Kidney epithelial cell (primary cell): ENCODE measurements around the gene OR5K4. TPM values are rescaled to one million over a fixed set of nuclear protein-coding genes. Genes with fewer than 3 reads are reported as not detected.
"Not testable (repeated sequence)": the region's sequence is repeated elsewhere in the genome, so short reads cannot be mapped to it uniquely, and the experiment has no call there.

Experiments
- DNase-seq: peaks from one replicate; pipeline ENCODE4 v3.0.0-alpha.2; 2010; ENCODE audit warnings: low read depth
- H3K27me3 ChIP-seq: 2 replicates; pipeline ENCODE4 v1.6.0; 2011; ENCODE audit warnings: low read length; ENCODE audit not compliant: control insufficient read depth, insufficient read depth
- H3K36me3 ChIP-seq: 2 replicates; pipeline ENCODE4 v1.5.1; 2011; ENCODE audit warnings: low read length; ENCODE audit not compliant: control insufficient read depth, insufficient read depth
- H3K4me3 ChIP-seq: 2 replicates; pipeline ENCODE4 v1.5.1; 2011; ENCODE audit warnings: low read depth, mild to moderate bottlenecking, control low read depth, low read length
- CTCF ChIP-seq: IDR thresholded peaks from 2 replicates; pipeline ENCODE4 v1.5.1; 2011; ENCODE audit warnings: mild to moderate bottlenecking, moderate library complexity, low read length, control low read depth, inconsistent platforms; ENCODE audit not compliant: insufficient read depth, poor library complexity, severe bottlenecking
- total RNA-seq: library from RNA; depleted of rRNA; stranded (reverse); fragments of >200 nt; gene quantifications from 2 replicates; pipeline ENCODE4 v1.2.3, GENCODE V29; 2015

The OR5K4 gene
- total RNA-seq, 1 donor from 2014 or later, result not detected

GRCh38 chr3:98371853-98372252 lies 18.2 kb downstream of the OR5K4 start:
- H3K4me3 ChIP-seq, result no peak overlapping the region
- no peak for TF ChIP-seq CTCF
- no peak for DNase-seq
- no peaks in the 10 kb centered on the region for H3K27me3 ChIP-seq
- no peaks in the 10 kb centered on the region for H3K36me3 ChIP-seq

- no peak for TF ChIP-seq CTCF
- DNase-seq, result no peak
- Histone ChIP-seq H3K36me3 (no peaks in the 10 kb centered on the region), H3K4me3 (no peak overlapping the region), H3K27me3 (no peaks in the 10 kb centered on the region)
Observed at GRCh38 chr3:98372445-98372844, 18.8 kb downstream of the OR5K4 start.

- no peak for TF ChIP-seq CTCF
- H3K36me3 ChIP-seq, result no peaks in the 10 kb centered on the region
- H3K4me3 ChIP-seq, result no peak overlapping the region
- H3K27me3 ChIP-seq, result no peaks in the 10 kb centered on the region
- no peak for DNase-seq
Observed at GRCh38 chr3:98376631-98377030, 23.0 kb downstream of the OR5K4 start.

- no peaks in the 10 kb centered on the region for H3K27me3 ChIP-seq
- no peak overlapping the region for H3K4me3 ChIP-seq
- H3K36me3 ChIP-seq, result no peaks in the 10 kb centered on the region
- TF ChIP-seq CTCF, result no peak
- DNase-seq, result no peak
Observed at GRCh38 chr3:98388147-98388546, 34.5 kb downstream of the OR5K4 start.

GRCh38 chr3:98390366-98390765 lies 36.7 kb downstream of the OR5K4 start, which contains the start of gene OR5K3:
OR5K3 (plus strand) TSS chr3:98390666; CDS start chr3:98390666, 0 bp downstream.
- no peak for DNase-seq
- no peak within 1 kb of the TSS for H3K4me3 ChIP-seq
- no peak for TF ChIP-seq CTCF
- no peaks in the 10 kb centered on the region for H3K36me3 ChIP-seq
- no peaks in the 10 kb centered on the region for H3K27me3 ChIP-seq

- Histone ChIP-seq H3K36me3 (no peaks in the 10 kb centered on the region), H3K27me3 (no peaks in the 10 kb centered on the region), H3K4me3 (no peak overlapping the region)
- TF ChIP-seq CTCF, result no peak
- no peak for DNase-seq
Observed at GRCh38 chr3:98395101-98395500, 41.4 kb downstream of the OR5K4 start.

- H3K27me3 ChIP-seq, H3K4me3 ChIP-seq, H3K36me3 ChIP-seq, DNase-seq: not testable (repeated sequence)
Observed at GRCh38 chr3:98396482-98396881, 42.8 kb downstream of the OR5K4 start.
